Mesendoderm (in vitro differentiated cells): ENCODE measurements around the gene ARHGAP22.

ENCODE experiments used
- DNase-seq: peaks from one replicate; pipeline ENCODE4 v3.0.0; 2013
- H2AK5ac ChIP-seq: 2 replicates; pipeline ENCODE4 v1.6.1; 2013; ENCODE audit warnings: low read length, inconsistent platforms
- H2BK120ac ChIP-seq: 2 replicates; pipeline ENCODE4 v1.6.1; 2013; ENCODE audit warnings: low read depth, mild to moderate bottlenecking, low read length, moderate library complexity, mixed read lengths
- H2BK15ac ChIP-seq: replicated peaks from 2 replicates; pipeline ENCODE4 v1.6.1; 2013; ENCODE audit warnings: low read depth, mild to moderate bottlenecking, moderate library complexity
- H2BK5ac ChIP-seq: 2 replicates; pipeline ENCODE4 v1.6.1; 2013; ENCODE audit warnings: low read length, inconsistent platforms
- H3K18ac ChIP-seq: 2 replicates; pipeline ENCODE4 v1.6.1; 2013; ENCODE audit warnings: mild to moderate bottlenecking, low read length, mixed read lengths
- H3K23ac ChIP-seq: one replicate; pipeline ENCODE4 v1.6.1; 2013; ENCODE audit warnings: low read length
- H3K27ac ChIP-seq: 2 replicates; pipeline ENCODE4 v1.5.1; 2013; ENCODE audit warnings: low read depth, mild to moderate bottlenecking, inconsistent platforms, low read length, moderate library complexity
- H3K27me3 ChIP-seq: 2 replicates; pipeline ENCODE4 v1.6.1; 2013; ENCODE audit warnings: low read length, control low read depth, mild to moderate bottlenecking, inconsistent platforms; ENCODE audit not compliant: insufficient read depth, poor library complexity
- H3K36me3 ChIP-seq: 2 replicates; pipeline ENCODE4 v1.6.1; 2013; ENCODE audit warnings: low read length, inconsistent platforms; ENCODE audit not compliant: control insufficient read depth, insufficient read depth
- H3K4ac ChIP-seq: one replicate; pipeline ENCODE4 v1.6.1; 2013; ENCODE audit warnings: low read depth, mild to moderate bottlenecking, low read length, moderate library complexity
- H3K4me1 ChIP-seq: 2 replicates; pipeline ENCODE4 v1.6.1; 2013; ENCODE audit warnings: low read depth, low read length, inconsistent platforms; ENCODE audit not compliant: control insufficient read depth
- H3K4me2 ChIP-seq: 2 replicates; pipeline ENCODE4 v1.6.1; 2013; ENCODE audit warnings: low read length
- H3K4me3 ChIP-seq: 2 replicates; pipeline ENCODE4 v1.5.1; 2013; ENCODE audit warnings: mild to moderate bottlenecking, low read length
- H3K56ac ChIP-seq: one replicate; pipeline ENCODE4 v1.6.1; 2013; ENCODE audit warnings: low read length
- H3K79me1 ChIP-seq: 2 replicates; pipeline ENCODE4 v1.6.1; 2013; ENCODE audit warnings: low read length, inconsistent platforms
- H3K79me2 ChIP-seq: 2 replicates; pipeline ENCODE4 v1.6.1; 2013; ENCODE audit warnings: mild to moderate bottlenecking, low read length; ENCODE audit not compliant: control insufficient read depth, insufficient read depth
- H3K9ac ChIP-seq: 2 replicates; pipeline ENCODE4 v1.6.1; 2013; ENCODE audit warnings: low read length, inconsistent platforms
- H4K5ac ChIP-seq: one replicate; pipeline ENCODE4 v1.6.1; 2013; ENCODE audit warnings: low read length
- H4K8ac ChIP-seq: one replicate; pipeline ENCODE4 v1.6.1; 2013; ENCODE audit warnings: low read depth, mild to moderate bottlenecking, control low read depth, low read length, moderate library complexity
- WGBS: extraction: QIAGEN DNeasy Blood & Tissue Kit; methylation state at CpG from one replicate; pipeline ENCODE4 v1.1.7; 2013; ENCODE audit warnings: low lambda C conversion rate, missing lambda C conversion rate; ENCODE audit not compliant: insufficient coverage; ENCODE audit errors: extremely low coverage; 5-methylcytosine and 5-hydroxymethylcytosine counted together

Gene ARHGAP22

DNA sequence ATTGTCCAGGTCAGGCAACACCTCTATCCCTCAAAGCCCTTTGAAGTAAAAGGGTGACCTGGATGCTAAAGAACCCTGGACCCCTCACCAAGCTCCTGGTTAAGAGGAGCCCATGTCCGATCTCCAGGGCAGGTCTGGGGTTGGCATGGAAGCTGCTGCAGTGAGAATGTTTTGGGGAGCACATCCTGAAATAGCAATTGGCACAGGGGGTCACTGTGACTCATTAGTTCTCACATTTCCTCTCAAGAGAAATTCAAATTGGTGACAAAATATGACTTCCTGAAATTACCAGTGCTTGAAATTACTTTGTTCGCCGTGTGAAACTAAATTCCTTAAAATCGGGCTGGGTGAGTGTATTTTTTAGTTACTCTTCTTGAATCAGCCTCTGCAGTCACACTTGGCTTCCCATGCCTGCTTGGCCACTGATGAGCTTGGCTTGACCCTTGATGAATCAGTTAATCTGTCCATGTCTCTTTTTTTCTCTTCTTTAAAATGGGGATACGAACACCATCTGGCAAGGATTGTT lies 18.8 kb upstream of the ARHGAP22 start:
- Histone ChIP-seq H4K5ac (no peak overlapping the region), H3K4ac (no peak overlapping the region), H3K4me1 (no peaks in the 10 kb centered on the region), H3K4me3 (no peak overlapping the region), H2BK120ac (no peak overlapping the region), H3K56ac (no peak overlapping the region), H3K18ac (no peak overlapping the region), H2BK15ac (no peak overlapping the region), H4K8ac (no peak overlapping the region), H3K4me2 (no peak overlapping the region), H2BK5ac (no peak overlapping the region), H3K27me3 (no peaks in the 10 kb centered on the region), H3K27ac (no peak overlapping the region), H3K79me1 (no peaks in the 10 kb centered on the region), H3K79me2 (no peaks in the 10 kb centered on the region), H3K23ac (no peak overlapping the region), H3K9ac (no peak overlapping the region), H2AK5ac (no peak overlapping the region), H3K36me3 (no peaks in the 10 kb centered on the region)
- no CpG with 5 or more reads among the region's 5 CpGs for WGBS
- DNase-seq: no peak

DNA sequence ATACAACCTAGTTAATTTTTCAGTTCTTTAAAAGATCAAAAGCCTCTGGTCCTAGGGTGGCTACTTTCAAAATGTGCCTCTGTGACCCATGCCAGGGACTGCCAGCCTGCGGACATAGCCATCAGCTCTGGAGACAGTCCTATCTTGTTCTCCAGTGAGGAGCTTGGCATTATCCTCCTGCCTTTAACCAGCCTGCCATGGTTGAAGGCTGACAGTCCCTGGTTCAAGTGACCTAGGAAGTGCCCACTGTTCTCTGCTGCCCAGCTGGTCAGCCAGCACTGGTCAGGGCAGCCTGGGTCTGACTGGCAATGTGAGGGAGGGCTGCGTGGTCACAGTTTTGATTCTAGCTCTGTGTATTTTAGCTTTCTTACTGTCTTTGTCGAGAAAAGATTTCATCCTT lies 18.1 kb upstream of the ARHGAP22 start:
- no CpG with 5 or more reads among the region's 3 CpGs for WGBS
- H3K4me2 ChIP-seq: no peak overlapping the region
- no peak for DNase-seq

DNA sequence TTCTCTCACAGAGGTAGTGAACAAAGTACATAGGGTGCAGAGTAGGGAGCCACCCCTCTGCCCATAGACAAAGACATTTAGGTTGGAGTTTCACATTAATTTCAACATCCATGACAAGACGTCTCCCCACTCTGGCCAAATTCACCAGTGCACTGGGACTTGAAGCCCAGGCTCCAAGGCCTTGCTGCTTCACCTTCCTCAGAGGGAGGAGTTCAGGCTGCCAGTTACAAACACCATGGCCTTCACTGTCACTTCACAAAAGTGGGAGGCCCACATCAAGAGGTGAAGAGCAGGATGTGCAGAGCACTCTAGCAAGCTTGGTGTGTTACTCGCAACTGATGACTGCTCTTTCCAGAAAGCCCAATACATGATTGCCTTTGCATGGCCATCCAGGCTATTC lies 15.8 kb upstream of the ARHGAP22 start:
- no peaks in the 10 kb centered on the region for H3K36me3 ChIP-seq
- H3K18ac ChIP-seq: no peak overlapping the region
- H3K4me3 ChIP-seq: no peak overlapping the region
- H3K56ac ChIP-seq: no peak overlapping the region
- no peak overlapping the region for H2BK5ac ChIP-seq
- H3K23ac ChIP-seq: no peak overlapping the region
- H3K4me2 ChIP-seq: no peak overlapping the region
- no peak overlapping the region for H2BK120ac ChIP-seq
- H3K79me2 ChIP-seq: no peaks in the 10 kb centered on the region
- H3K79me1 ChIP-seq: no peaks in the 10 kb centered on the region
- no peak overlapping the region for H2BK15ac ChIP-seq
- no CpG with 5 or more reads among the region's 2 CpGs for WGBS
- H4K8ac ChIP-seq: no peak overlapping the region
- no peak for DNase-seq
- H3K4me1 ChIP-seq: no peaks in the 10 kb centered on the region
- no peak overlapping the region for H3K9ac ChIP-seq
- H3K27ac ChIP-seq: no peak overlapping the region
- no peak overlapping the region for H2AK5ac ChIP-seq
- H3K4ac ChIP-seq: no peak overlapping the region
- H4K5ac ChIP-seq: no peak overlapping the region
- no peaks in the 10 kb centered on the region for H3K27me3 ChIP-seq

More for the DNA sequence above, 18.1 kb upstream of the ARHGAP22 start:
- no peak overlapping the region for H3K4me3 ChIP-seq
- no peak overlapping the region for H2AK5ac ChIP-seq
- no peak overlapping the region for H3K4ac ChIP-seq
- no peak overlapping the region for H3K27ac ChIP-seq
- H2BK5ac ChIP-seq: no peak overlapping the region
- no peak overlapping the region for H2BK15ac ChIP-seq
- H3K23ac ChIP-seq: no peak overlapping the region
- H3K79me1 ChIP-seq: no peaks in the 10 kb centered on the region
- H3K79me2 ChIP-seq: no peaks in the 10 kb centered on the region
- H3K9ac ChIP-seq: no peak overlapping the region
- no peak overlapping the region for H3K18ac ChIP-seq
- H3K56ac ChIP-seq: no peak overlapping the region
- no peak overlapping the region for H4K8ac ChIP-seq
- H3K4me1 ChIP-seq: no peaks in the 10 kb centered on the region
- H3K36me3 ChIP-seq: no peaks in the 10 kb centered on the region
- no peak overlapping the region for H4K5ac ChIP-seq
- H3K27me3 ChIP-seq: no peaks in the 10 kb centered on the region
- H2BK120ac ChIP-seq: no peak overlapping the region

DNA sequence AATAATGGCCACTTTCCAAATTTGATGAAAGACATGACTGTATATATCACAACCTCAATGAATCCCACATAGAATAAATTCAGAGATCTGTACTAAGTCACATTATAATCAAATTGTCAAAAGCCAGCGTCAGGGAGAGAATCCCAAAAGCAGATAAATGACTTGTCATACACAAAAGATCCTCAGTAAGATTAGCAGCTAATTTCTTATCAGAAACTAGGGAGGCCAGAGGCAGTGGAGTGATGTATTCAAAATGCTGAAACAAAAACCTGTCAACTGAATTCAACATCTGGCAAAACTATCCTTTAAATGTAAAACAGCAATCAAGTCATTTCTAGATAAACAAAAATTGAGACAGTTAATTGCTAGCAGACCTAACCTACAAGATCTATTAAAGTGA lies 11.6 kb upstream of the ARHGAP22 start:
- H4K8ac ChIP-seq: no peak overlapping the region
- H3K27ac ChIP-seq: no peak overlapping the region
- H2BK5ac ChIP-seq: no peak overlapping the region
- DNase-seq: no peak
- no peak overlapping the region for H3K4me2 ChIP-seq
- no peak overlapping the region for H3K23ac ChIP-seq
- no peaks in the 10 kb centered on the region for H3K79me1 ChIP-seq
- no peak overlapping the region for H3K4me3 ChIP-seq
- no peak overlapping the region for H3K9ac ChIP-seq
- no peak overlapping the region for H2BK120ac ChIP-seq
- H3K79me2 ChIP-seq: no peaks in the 10 kb centered on the region
- no peaks in the 10 kb centered on the region for H3K27me3 ChIP-seq
- H2BK15ac ChIP-seq: no peak overlapping the region
- no peak overlapping the region for H3K56ac ChIP-seq
- H3K4ac ChIP-seq: no peak overlapping the region
- no peaks in the 10 kb centered on the region for H3K36me3 ChIP-seq
- no peak overlapping the region for H4K5ac ChIP-seq
- no CpG with 5 or more reads among the region's 1 CpG for WGBS
- no peaks in the 10 kb centered on the region for H3K4me1 ChIP-seq
- no peak overlapping the region for H3K18ac ChIP-seq
- H2AK5ac ChIP-seq: no peak overlapping the region

DNA sequence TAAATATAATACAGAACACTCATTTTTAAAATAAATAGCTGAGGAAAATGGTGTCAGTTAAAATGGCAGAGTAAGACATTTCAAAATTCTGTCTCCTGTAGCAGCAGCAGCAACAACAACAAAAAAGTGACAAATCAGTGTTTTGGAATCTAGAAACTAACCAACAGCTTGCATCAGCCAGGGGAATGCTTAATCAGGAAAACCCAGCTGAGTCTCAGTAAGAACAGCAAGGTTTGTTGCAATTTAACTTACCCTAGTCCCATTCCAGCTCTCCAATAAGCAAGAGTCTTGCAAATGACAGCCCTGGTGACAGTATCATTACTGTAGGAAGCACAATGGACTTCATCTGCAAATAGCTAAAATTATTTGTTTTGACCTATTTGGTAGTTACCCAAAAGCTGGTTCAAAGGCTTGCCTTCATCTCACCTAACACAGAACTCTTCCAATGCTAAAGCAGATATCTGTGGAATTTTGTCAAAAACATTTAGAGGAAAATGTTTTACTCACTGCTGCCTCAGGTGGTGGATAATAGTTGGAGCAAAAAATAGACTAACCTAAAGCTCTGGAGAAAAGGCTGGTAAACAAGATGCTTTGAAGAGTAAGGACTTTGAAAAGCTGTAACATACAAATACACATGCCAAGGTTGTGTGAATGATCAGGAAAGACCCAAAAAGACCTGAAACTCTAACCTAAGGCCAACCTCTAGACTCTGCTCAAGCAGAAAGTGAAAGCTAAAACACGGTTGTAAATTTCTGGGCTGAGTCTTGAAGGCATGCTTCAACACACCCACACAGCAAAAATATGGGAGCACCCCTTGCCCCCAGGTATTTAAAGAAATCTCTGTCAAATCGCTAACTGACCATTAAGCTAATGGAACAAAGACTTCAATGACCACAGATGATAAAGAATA lies 9.9 kb upstream of the ARHGAP22 start:
- no peak overlapping the region for H2BK15ac ChIP-seq
- H3K27me3 ChIP-seq: no peaks in the 10 kb centered on the region
- no peaks in the 10 kb centered on the region for H3K4me1 ChIP-seq
- no peak overlapping the region for H2AK5ac ChIP-seq
- H2BK5ac ChIP-seq: no peak overlapping the region
- no peak overlapping the region for H3K18ac ChIP-seq
- no peak overlapping the region for H3K4ac ChIP-seq
- no peaks in the 10 kb centered on the region for H3K79me2 ChIP-seq
- H3K9ac ChIP-seq: no peak overlapping the region
- no peak overlapping the region for H3K4me2 ChIP-seq
- H3K36me3 ChIP-seq: no peaks in the 10 kb centered on the region
- no peak overlapping the region for H4K8ac ChIP-seq
- no peak overlapping the region for H3K23ac ChIP-seq
- no peak overlapping the region for H4K5ac ChIP-seq
- H3K27ac ChIP-seq: no peak overlapping the region
- H3K4me3 ChIP-seq: no peak overlapping the region
- H2BK120ac ChIP-seq: no peak overlapping the region
- WGBS: no CpG with 5 or more reads among the region's 2 CpGs
- DNase-seq: peak; percentile 52
- H3K56ac ChIP-seq: no peak overlapping the region
- no peaks in the 10 kb centered on the region for H3K79me1 ChIP-seq
